Colonic mucosa (tissue), 4 donors: Measurements from ENCODE around the gene DENND5B. TPM values are rescaled to one million over a fixed set of nuclear protein-coding genes. Genes with fewer than 3 reads are reported as not detected.
A peak's percentile ranks its signal among the peaks of the same experiment; 100 is the strongest.
"Not testable (repeated sequence)": the region's sequence is repeated elsewhere in the genome, so short reads cannot be mapped to it uniquely, and the experiment has no call there.

Experiments used
- DNase-seq: peaks from one replicate; pipeline ENCODE4 v3.0.0-alpha.2; 2020
- H3K27ac ChIP-seq: fragments of 200-600 bp; one replicate; pipeline ENCODE4 v1.8.0; 2021
- H3K27me3 ChIP-seq: fragments of 200-600 bp; one replicate; pipeline ENCODE4 v1.8.0; 2021
- H3K36me3 ChIP-seq: fragments of 200-600 bp; one replicate; pipeline ENCODE4 v1.8.0; 2021
- H3K4me1 ChIP-seq: fragments of 200-600 bp; one replicate; pipeline ENCODE4 v1.8.0; 2021; ENCODE audit warnings: mild to moderate bottlenecking
- H3K4me3 ChIP-seq: fragments of 200-600 bp; one replicate; pipeline ENCODE4 v1.8.0; 2021
- H3K9ac ChIP-seq, 2 donors: one replicate each; pipeline ENCODE4 v1.7.0; 2013; ENCODE audit warnings: control low read depth in 2 of 2, low read depth in 2 of 2, low read length in 2 of 2
- H3K9me3 ChIP-seq: fragments of 200-600 bp; one replicate; pipeline ENCODE4 v1.8.0; 2021
- intact Hi-C: fragments of 100-400 bp; cut with DNase I; formaldehyde crosslinking; loops from one replicate; pipeline ENCODE4 v1.14.1; 2022
- total RNA-seq, 2 donors: library from RNA; stranded (reverse); fragmentation: NEBNext Ultra II Directional in 1 of 2; extraction: Animal tissue kit (Norgen Biotek cat#: 25700) in 1 of 2; gene quantifications; one replicate each; pipeline ENCODE4 v1.2.1, GENCODE V29; 2021
- TF ChIP-seq, protein P1 (sequence below): fragments of 200-600 bp; IDR thresholded peaks from one replicate; pipeline ENCODE4 v1.8.0; 2022; ENCODE audit warnings: antibody characterized with exemption, mild to moderate bottlenecking
- donor health status: healthy.
- donor health status: DM: no; HTN: no; CAD: no.
- donor health status: DM: no; HTN: no; CAD: no.

DENND5B gene
- total RNA-seq, 2 donors from 2014 or later: 3.9 to 11.8 TPM

DNA sequence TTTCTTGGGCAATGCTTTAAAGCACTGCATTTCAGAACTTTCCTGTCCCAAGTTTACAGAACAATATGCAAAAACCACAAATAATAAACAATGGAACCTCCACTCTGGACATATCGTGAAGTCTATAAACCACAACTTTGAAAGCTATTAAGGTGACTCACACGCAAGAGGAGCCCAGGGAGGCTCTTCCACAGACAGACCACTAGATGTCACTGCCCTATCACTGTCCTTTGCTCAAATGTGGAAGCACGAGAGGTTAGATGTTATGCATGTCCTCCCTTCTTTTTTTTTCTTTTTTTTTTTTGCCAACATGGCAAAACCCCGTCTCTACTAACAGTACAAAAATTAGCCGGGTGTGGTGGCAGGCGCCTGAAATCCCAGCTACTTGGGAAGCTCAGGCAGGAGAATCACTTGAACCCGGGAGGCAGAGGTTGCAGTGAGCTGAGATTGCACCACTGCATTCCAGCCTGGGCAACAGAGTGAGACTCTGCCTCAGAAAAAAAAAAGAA lies 187.8 kb downstream of the DENND5B start:
- DNase-seq: peak; percentile 66
- not testable (repeated sequence) for H3K4me1 ChIP-seq, H3K27me3 ChIP-seq, H3K9ac ChIP-seq, H3K36me3 ChIP-seq, H3K27ac ChIP-seq, H3K9me3 ChIP-seq, H3K4me3 ChIP-seq
- TF ChIP-seq, protein P1, sequence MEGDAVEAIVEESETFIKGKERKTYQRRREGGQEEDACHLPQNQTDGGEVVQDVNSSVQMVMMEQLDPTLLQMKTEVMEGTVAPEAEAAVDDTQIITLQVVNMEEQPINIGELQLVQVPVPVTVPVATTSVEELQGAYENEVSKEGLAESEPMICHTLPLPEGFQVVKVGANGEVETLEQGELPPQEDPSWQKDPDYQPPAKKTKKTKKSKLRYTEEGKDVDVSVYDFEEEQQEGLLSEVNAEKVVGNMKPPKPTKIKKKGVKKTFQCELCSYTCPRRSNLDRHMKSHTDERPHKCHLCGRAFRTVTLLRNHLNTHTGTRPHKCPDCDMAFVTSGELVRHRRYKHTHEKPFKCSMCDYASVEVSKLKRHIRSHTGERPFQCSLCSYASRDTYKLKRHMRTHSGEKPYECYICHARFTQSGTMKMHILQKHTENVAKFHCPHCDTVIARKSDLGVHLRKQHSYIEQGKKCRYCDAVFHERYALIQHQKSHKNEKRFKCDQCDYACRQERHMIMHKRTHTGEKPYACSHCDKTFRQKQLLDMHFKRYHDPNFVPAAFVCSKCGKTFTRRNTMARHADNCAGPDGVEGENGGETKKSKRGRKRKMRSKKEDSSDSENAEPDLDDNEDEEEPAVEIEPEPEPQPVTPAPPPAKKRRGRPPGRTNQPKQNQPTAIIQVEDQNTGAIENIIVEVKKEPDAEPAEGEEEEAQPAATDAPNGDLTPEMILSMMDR: peak; percentile 71
- intact Hi-C loops: loop anchor here (2.0 kb wide), 1 partner anchor 234 kb away; no protein-coding TSS in a partner anchor

DNA sequence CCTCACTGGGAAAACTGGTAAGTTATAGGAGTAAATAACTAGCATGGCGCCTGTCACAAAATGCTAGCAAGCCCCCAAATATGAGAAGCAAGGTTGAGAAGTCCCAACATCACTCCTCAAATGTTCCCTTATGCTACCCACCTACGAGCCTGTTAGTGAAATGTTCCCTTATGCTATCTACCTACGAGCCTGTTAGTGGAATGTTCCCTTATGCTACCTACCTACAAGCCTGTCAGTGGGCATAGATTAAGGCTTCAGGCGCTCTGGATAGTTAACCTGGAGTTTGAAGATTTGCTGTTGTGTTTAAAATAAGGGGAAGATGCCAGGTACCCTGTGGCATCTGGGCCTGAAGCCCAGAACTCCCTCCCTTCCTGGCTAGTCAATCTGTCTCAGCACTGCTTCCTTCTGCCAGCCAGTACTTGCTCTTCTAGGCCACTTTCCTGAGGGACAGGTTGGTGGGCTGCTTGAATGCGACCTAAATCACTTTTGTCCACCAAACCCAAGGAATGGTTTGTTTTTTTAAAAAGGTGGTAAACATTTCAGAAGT lies 197.9 kb downstream of the DENND5B start:
- no peak for DNase-seq
- Histone ChIP-seq H3K27ac (no peak overlapping the region), H3K4me1 (no peaks in the 10 kb centered on the region), H3K9ac (no peak overlapping the region), H3K36me3 (no peaks in the 10 kb centered on the region), H3K4me3 (no peak overlapping the region), H3K27me3 (no peaks in the 10 kb centered on the region), H3K9me3 (no peaks in the 10 kb centered on the region)
- intact Hi-C loops: no loop called here
- TF ChIP-seq, protein P1: no peak

- Histone ChIP-seq H3K9ac (no peak overlapping the region), H3K27ac (no peak overlapping the region), H3K4me1 (no peaks in the 10 kb centered on the region), H3K4me3 (no peak overlapping the region), H3K36me3 (no peaks in the 10 kb centered on the region), H3K9me3 (no peaks in the 10 kb centered on the region), H3K27me3 (no peaks in the 10 kb centered on the region)
- TF ChIP-seq, protein P1: no peak
- intact Hi-C loops: no loop called here
- no peak for DNase-seq
Measured at GRCh38 chr12:31390991-31391390, 199.9 kb downstream of the DENND5B start.

DNA sequence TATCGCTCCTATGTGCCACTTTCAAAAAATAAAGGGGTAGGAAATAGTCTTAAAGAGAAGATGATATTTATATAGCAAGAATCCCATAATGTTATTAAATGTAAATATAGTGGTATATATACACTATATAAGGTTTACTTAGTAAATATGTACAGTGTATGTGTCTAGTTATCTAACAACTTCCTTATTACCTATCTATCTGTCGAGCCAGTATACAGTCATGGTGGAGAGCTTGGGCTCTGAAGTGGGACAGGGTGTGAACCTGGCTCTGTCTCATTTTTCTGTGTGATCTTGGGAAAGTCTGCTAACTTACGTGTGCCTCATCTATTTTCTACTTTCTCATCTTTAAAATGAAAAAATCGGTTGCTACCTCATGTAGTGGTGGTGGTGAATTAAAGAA lies 202.2 kb downstream of the DENND5B start:
- no peak overlapping the region for H3K4me3 ChIP-seq
- H3K4me1 ChIP-seq: no peaks in the 10 kb centered on the region
- H3K27me3 ChIP-seq: no peaks in the 10 kb centered on the region
- TF ChIP-seq, protein P1: no peak
- H3K36me3 ChIP-seq: no peaks in the 10 kb centered on the region
- intact Hi-C loops: no loop called here
- no peak overlapping the region for H3K9ac ChIP-seq
- DNase-seq: peak; percentile 25
- H3K9me3 ChIP-seq: no peaks in the 10 kb centered on the region
- H3K27ac ChIP-seq: no peak overlapping the region

DNA sequence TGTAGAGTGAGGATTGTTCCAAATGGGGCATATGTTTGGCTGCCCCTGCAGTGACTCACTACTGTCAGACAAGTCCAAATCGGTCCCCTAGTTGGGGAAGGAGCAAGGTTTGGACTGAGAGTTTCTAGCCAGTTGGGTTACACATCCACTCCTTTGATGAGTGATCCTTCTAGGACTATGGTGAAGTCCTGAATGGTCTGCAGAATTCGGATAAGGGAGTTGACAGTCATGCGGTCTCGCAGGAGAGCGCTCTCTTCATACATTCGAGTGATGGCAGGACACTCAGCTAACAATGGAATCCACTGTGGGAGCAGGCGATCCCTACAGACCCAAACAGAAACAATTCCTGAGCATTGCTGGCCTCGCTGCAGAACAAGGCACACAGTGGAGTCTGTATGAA lies 203.5 kb downstream of the DENND5B start:
- H3K4me1 ChIP-seq: no peaks in the 10 kb centered on the region
- H3K4me3 ChIP-seq: no peak overlapping the region
- intact Hi-C loops: no loop called here
- no peaks in the 10 kb centered on the region for H3K9me3 ChIP-seq
- no peak overlapping the region for H3K27ac ChIP-seq
- no peak for DNase-seq
- H3K9ac ChIP-seq: no peak overlapping the region
- TF ChIP-seq, protein P1: no peak
- no peaks in the 10 kb centered on the region for H3K27me3 ChIP-seq
- no peaks in the 10 kb centered on the region for H3K36me3 ChIP-seq
